Neural crest cell (in vitro differentiated cells): Measurements from ENCODE around the gene ATCAY. TPM values are rescaled to one million over a fixed set of nuclear protein-coding genes. Genes with fewer than 3 reads are reported as not detected.

Experiments
- DNase-seq: peaks from one replicate; pipeline ENCODE4 v3.0.0; 2021; ENCODE audit warnings: low read depth, mixed read lengths, low spot score
- H3K27ac Mint-ChIP-seq: one replicate; pipeline ENCODE4 v1.8.0; 2021; ENCODE audit warnings: mild to moderate bottlenecking, mixed read lengths; ENCODE audit not compliant: unreplicated experiment
- H3K27me3 Mint-ChIP-seq: 2 replicates; pipeline ENCODE4 v1.8.0; 2021; ENCODE audit warnings: low read depth, mild to moderate bottlenecking, mixed read lengths
- H3K36me3 Mint-ChIP-seq: 2 replicates; pipeline ENCODE4 v1.8.0; 2021; ENCODE audit warnings: low read depth, mild to moderate bottlenecking, mixed read lengths
- H3K4me1 Mint-ChIP-seq: 2 replicates; pipeline ENCODE4 v1.8.0; 2021; ENCODE audit warnings: mixed read lengths
- H3K4me3 Mint-ChIP-seq: one replicate; pipeline ENCODE4 v1.8.0; 2021; ENCODE audit warnings: mild to moderate bottlenecking, mixed read lengths
- H3K9me3 Mint-ChIP-seq: 2 replicates; pipeline ENCODE4 v1.8.0; 2021; ENCODE audit warnings: mixed read lengths
- total RNA-seq: library from RNA; stranded (reverse); gene quantifications from 2 replicates; pipeline ENCODE4 v1.2.1, GENCODE V29; 2021
- TF ChIP-seq, protein P1 (sequence below): fragments of 200-600 bp; sonication (generic); conservative IDR thresholded peaks from 2 replicates; pipeline ENCODE4 v1.5.0; 2021; ENCODE audit warnings: antibody characterized with exemption, mild to moderate bottlenecking

ATCAY gene
- total RNA-seq, 1 donor from 2014 or later, result 14.2 TPM

DNA sequence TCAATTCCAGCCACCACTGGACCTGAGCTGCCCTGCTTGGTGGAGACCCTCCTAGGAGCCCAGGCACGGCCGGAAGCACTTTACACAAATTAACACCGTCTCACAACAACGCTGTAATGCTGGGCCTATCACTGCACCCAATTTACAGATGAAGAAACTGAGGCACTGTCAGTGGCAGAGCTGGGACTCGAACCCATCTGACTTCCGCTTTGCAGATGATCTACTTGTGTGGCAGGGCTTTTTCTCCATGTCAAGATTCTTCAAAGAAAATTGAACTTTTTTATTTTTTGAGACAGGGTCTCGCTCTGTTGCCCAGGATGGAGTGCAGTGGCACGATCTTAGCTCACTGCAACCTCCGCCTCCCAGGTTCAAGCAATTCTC, 45.4 kb upstream of the ATCAY start:
- peaks cover 3% of the 10 kb centered on the region for H3K9me3 Mint-ChIP-seq
- no peak overlapping the region for H3K4me3 Mint-ChIP-seq

GRCh38 chr19:3836887-3837286, 43.6 kb upstream of the ATCAY start:
- peaks cover 2% of the 10 kb centered on the region for H3K27me3 Mint-ChIP-seq
- H3K4me3 Mint-ChIP-seq, result no peak overlapping the region
- H3K36me3 Mint-ChIP-seq, result no peaks in the 10 kb centered on the region
- TF ChIP-seq, protein P1, sequence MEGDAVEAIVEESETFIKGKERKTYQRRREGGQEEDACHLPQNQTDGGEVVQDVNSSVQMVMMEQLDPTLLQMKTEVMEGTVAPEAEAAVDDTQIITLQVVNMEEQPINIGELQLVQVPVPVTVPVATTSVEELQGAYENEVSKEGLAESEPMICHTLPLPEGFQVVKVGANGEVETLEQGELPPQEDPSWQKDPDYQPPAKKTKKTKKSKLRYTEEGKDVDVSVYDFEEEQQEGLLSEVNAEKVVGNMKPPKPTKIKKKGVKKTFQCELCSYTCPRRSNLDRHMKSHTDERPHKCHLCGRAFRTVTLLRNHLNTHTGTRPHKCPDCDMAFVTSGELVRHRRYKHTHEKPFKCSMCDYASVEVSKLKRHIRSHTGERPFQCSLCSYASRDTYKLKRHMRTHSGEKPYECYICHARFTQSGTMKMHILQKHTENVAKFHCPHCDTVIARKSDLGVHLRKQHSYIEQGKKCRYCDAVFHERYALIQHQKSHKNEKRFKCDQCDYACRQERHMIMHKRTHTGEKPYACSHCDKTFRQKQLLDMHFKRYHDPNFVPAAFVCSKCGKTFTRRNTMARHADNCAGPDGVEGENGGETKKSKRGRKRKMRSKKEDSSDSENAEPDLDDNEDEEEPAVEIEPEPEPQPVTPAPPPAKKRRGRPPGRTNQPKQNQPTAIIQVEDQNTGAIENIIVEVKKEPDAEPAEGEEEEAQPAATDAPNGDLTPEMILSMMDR, result no peak
- no peak overlapping the region for H3K27ac Mint-ChIP-seq
- no peak for DNase-seq
- peaks cover 10% of the 10 kb centered on the region for H3K4me1 Mint-ChIP-seq
- H3K9me3 Mint-ChIP-seq, result peaks cover 3% of the 10 kb centered on the region

More for the DNA sequence above, 45.4 kb upstream of the ATCAY start:
- TF ChIP-seq, protein P1, result no peak
- Mint-ChIP-seq H3K36me3 (no peaks in the 10 kb centered on the region), H3K27ac (no peak overlapping the region), H3K4me1 (peaks cover 9% of the 10 kb centered on the region), H3K27me3 (peaks cover 2% of the 10 kb centered on the region)
- DNase-seq, result no peak

GRCh38 chr19:3837332-3837731, 43.2 kb upstream of the ATCAY start:
- Mint-ChIP-seq H3K4me3 (no peak overlapping the region), H3K27me3 (peaks cover 2% of the 10 kb centered on the region), H3K36me3 (no peaks in the 10 kb centered on the region), H3K27ac (no peak overlapping the region), H3K9me3 (peaks cover 3% of the 10 kb centered on the region), H3K4me1 (peaks cover 10% of the 10 kb centered on the region)
- TF ChIP-seq, protein P1, result no peak
- DNase-seq, result no peak

GRCh38 chr19:3837922-3838321, 42.6 kb upstream of the ATCAY start:
- Mint-ChIP-seq H3K36me3 (no peaks in the 10 kb centered on the region), H3K27ac (no peak overlapping the region), H3K9me3 (peaks cover 3% of the 10 kb centered on the region), H3K27me3 (peaks cover 2% of the 10 kb centered on the region), H3K4me1 (peaks cover 10% of the 10 kb centered on the region), H3K4me3 (no peak overlapping the region)
- TF ChIP-seq, protein P1, result no peak
- DNase-seq, result no peak

DNA sequence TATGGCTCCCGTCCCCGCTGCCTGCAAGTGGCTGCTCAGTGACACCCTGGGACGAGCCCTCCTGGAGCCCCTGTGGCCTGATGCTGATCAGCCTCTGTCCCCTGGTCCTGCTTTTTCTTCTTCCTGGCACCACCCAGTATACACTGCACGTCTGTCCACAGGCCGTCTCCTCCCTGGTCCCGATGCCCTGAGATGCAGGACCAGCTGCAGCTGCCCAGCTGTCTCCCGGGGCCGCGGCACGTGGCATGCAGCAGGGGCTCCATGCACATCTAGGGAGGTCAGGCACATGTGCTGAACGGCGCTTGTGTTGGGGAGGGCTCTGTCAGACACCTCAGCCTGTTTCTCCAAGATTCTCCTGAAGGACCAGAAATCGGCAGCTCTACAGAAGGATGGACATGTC, 41.8 kb upstream of the ATCAY start:
- Mint-ChIP-seq H3K36me3 (no peaks in the 10 kb centered on the region), H3K27me3 (peaks cover 2% of the 10 kb centered on the region), H3K4me3 (no peak overlapping the region), H3K4me1 (peaks cover 8% of the 10 kb centered on the region), H3K9me3 (peaks cover 3% of the 10 kb centered on the region), H3K27ac (no peak overlapping the region)
- DNase-seq, result no peak
- TF ChIP-seq, protein P1, result no peak

- no peak overlapping the region for H3K27ac Mint-ChIP-seq
Measured at GRCh38 chr19:3839941-3840340, 40.5 kb upstream of the ATCAY start.

More at GRCh38 chr19:3839941-3840340, 40.5 kb upstream of the ATCAY start:
- peaks cover 7% of the 10 kb centered on the region for H3K4me1 Mint-ChIP-seq
- H3K27me3 Mint-ChIP-seq, result peaks cover 2% of the 10 kb centered on the region
- no peaks in the 10 kb centered on the region for H3K36me3 Mint-ChIP-seq
- peaks cover 3% of the 10 kb centered on the region for H3K9me3 Mint-ChIP-seq
- TF ChIP-seq, protein P1, result no peak
- no peak for DNase-seq
- H3K4me3 Mint-ChIP-seq, result no peak overlapping the region
